ENCODE results near the gene CD207. TPM values are rescaled to one million over a fixed set of nuclear protein-coding genes. Genes with fewer than 3 reads are reported as not detected.

CD207 gene
- total RNA-seq, 2 donors from 2014 or later, result 0.21 TPM; not detected in 1

- H3K4me1 ChIP-seq, result no peaks in the 10 kb centered on the region
- no peaks in the 10 kb centered on the region for H3K36me3 ChIP-seq
- H3K4me3 ChIP-seq, result no peak overlapping the region
- H3K27ac ChIP-seq, result no peak overlapping the region
- DNase-seq, result no peak
- no peaks in the 10 kb centered on the region for H3K9me3 ChIP-seq
- intact Hi-C loops (cut with DNase I), result no loop called here
- H3K9ac ChIP-seq (ENCODE audit: low read depth in 2 of 2, low read length in 2 of 2), result no peak overlapping the region
- no peaks in the 10 kb centered on the region for H3K27me3 ChIP-seq
- TF ChIP-seq CTCF (IDR thresholded peaks at IDR 0.05), result no peak
These were observed 16.1 kb upstream of the CD207 start for GRCh38 chr2:70851704-70852103.

- Histone ChIP-seq H3K36me3 (no peaks in the 10 kb centered on the region), H3K9me3 (no peaks in the 10 kb centered on the region), H3K4me1 (no peaks in the 10 kb centered on the region), H3K9ac (ENCODE audit: low read depth in 2 of 2, low read length in 2 of 2) (no peak overlapping the region), H3K27me3 (no peaks in the 10 kb centered on the region), H3K4me3 (no peak overlapping the region), H3K27ac (no peak overlapping the region)
- no peak for DNase-seq
- intact Hi-C loops (cut with DNase I), result no loop called here
- TF ChIP-seq CTCF (IDR thresholded peaks at IDR 0.05), result no peak
These were observed 15.3 kb upstream of the CD207 start for GRCh38 chr2:70850925-70851324.

- Histone ChIP-seq H3K36me3 (no peaks in the 10 kb centered on the region), H3K27me3 (peaks cover 7% of the 10 kb centered on the region), H3K4me1 (no peaks in the 10 kb centered on the region), H3K9ac (ENCODE audit: low read depth in 2 of 2, low read length in 2 of 2) (no peak overlapping the region), H3K9me3 (no peaks in the 10 kb centered on the region), H3K27ac (no peak overlapping the region), H3K4me3 (no peak overlapping the region)
- TF ChIP-seq CTCF (IDR thresholded peaks at IDR 0.05), result no peak
- intact Hi-C loops (cut with DNase I), result no loop called here
- DNase-seq, result no peak
These were observed 6.8 kb upstream of the CD207 start for GRCh38 chr2:70842401-70842800.

GRCh38 chr2:70837980-70838925, 2.6 kb upstream of the CD207 start:
- H3K36me3 ChIP-seq, result no peaks in the 10 kb centered on the region
- H3K4me3 ChIP-seq, result no peak overlapping the region
- no peak overlapping the region for H3K9ac ChIP-seq (ENCODE audit: low read depth in 2 of 2, low read length in 2 of 2)
- intact Hi-C loops (cut with DNase I), result no loop called here
- no peak overlapping the region for H3K27ac ChIP-seq
- peaks cover 7% of the 10 kb centered on the region for H3K27me3 ChIP-seq
- DNase-seq, result no peak
- TF ChIP-seq CTCF (IDR thresholded peaks at IDR 0.05), result no peak
- H3K9me3 ChIP-seq, result no peaks in the 10 kb centered on the region
- H3K4me1 ChIP-seq, result no peaks in the 10 kb centered on the region

- intact Hi-C loops (cut with DNase I), result no loop called here
- TF ChIP-seq CTCF (IDR thresholded peaks at IDR 0.05), result no peak
- Histone ChIP-seq H3K4me3 (no peak overlapping the region), H3K9me3 (no peaks in the 10 kb centered on the region), H3K4me1 (no peaks in the 10 kb centered on the region), H3K36me3 (no peaks in the 10 kb centered on the region), H3K27me3 (no peaks in the 10 kb centered on the region), H3K9ac (ENCODE audit: low read depth in 2 of 2, low read length in 2 of 2) (no peak overlapping the region), H3K27ac (no peak overlapping the region)
- no peak for DNase-seq
These were observed 735 bp downstream of the CD207 start for GRCh38 chr2:70834881-70835280.

Measured in colonic mucosa (tissue), 4 donors.